Common myeloid progenitor, CD34-positive (primary cell): Measurements from ENCODE around the gene CFAP126.

Source experiments
- CTCF ChIA-PET: fragments of 350-600 bp; sonication (Branson Sonifier 250); formaldehyde crosslinking; loops from one replicate; lab custom pipeline; 2021; ENCODE audit warnings: antibody characterized with exemption; lab: Charles Lee
- POLR2A ChIA-PET: fragments of 350-600 bp; sonication (Branson Sonifier 250); formaldehyde crosslinking; loops from one replicate; lab custom pipeline; 2021; ENCODE audit warnings: antibody characterized with exemption; lab: Charles Lee
- DNase-seq, 3 donors: peaks; one replicate each; pipeline versions ENCODE4 v3.0.0 to v3.0.0-alpha.2; 2013
- H3K27ac ChIP-seq, 2 experiments: 1 replicate in 1 of 2; 2 replicates in 1 of 2; pipeline ENCODE4 v1.7.0; 2013; ENCODE audit warnings: inconsistent platforms in 2 of 2, low read length in 2 of 2, mild to moderate bottlenecking in 2 of 2, low read depth in 1 of 2, moderate library complexity in 1 of 2; ENCODE audit not compliant: severe bottlenecking in 2 of 2, insufficient read depth in 1 of 2, poor library complexity in 1 of 2
- H3K27me3 ChIP-seq, 5 experiments: replicated peaks in 2 of 5; 1 replicate in 3 of 5; 2 replicates in 2 of 5; pipeline versions ENCODE4 v1.6.1 to v1.7.0; 2013; ENCODE audit warnings: low read length in 4 of 5, mild to moderate bottlenecking in 2 of 5, moderate library complexity in 2 of 5, inconsistent platforms in 1 of 5; ENCODE audit not compliant: insufficient read depth in 5 of 5, control insufficient read depth in 4 of 5
- H3K36me3 ChIP-seq, 4 experiments: 1 replicate in 2 of 4; 2 replicates in 2 of 4; pipeline versions ENCODE4 v1.6.1 to v1.7.0; 2013; ENCODE audit warnings: low read length in 3 of 4, control low read depth in 1 of 4, mild to moderate bottlenecking in 1 of 4; ENCODE audit not compliant: control insufficient read depth in 4 of 4, insufficient read depth in 4 of 4
- H3K4me1 ChIP-seq, 4 experiments: 1 replicate in 3 of 4; 2 replicates in 1 of 4; pipeline versions ENCODE4 v1.6.1 to v1.7.1; 2013; ENCODE audit warnings: low read length in 3 of 4, mild to moderate bottlenecking in 3 of 4, control low read depth in 1 of 4, inconsistent platforms in 1 of 4, moderate library complexity in 1 of 4; ENCODE audit not compliant: control insufficient read depth in 4 of 4, insufficient read depth in 4 of 4; ENCODE audit errors: control extremely low read depth in 1 of 4
- H3K4me3 ChIP-seq, 7 experiments: 1 replicate in 4 of 7; 2 replicates in 3 of 7; pipeline versions ENCODE4 v1.5.1 to v1.7.0; 2013; ENCODE audit warnings: mild to moderate bottlenecking in 7 of 7, low read length in 6 of 7, moderate library complexity in 6 of 7, inconsistent platforms in 2 of 7, low read depth in 2 of 7, control low read depth in 1 of 7; ENCODE audit not compliant: insufficient read depth in 4 of 7, control insufficient read depth in 1 of 7; ENCODE audit errors: extremely low read depth in 1 of 7
- H3K9me3 ChIP-seq, 5 experiments: 1 replicate in 4 of 5; 2 replicates in 1 of 5; pipeline versions ENCODE4 v1.6.1 to v1.7.1; 2013; ENCODE audit warnings: low read length in 4 of 5, mild to moderate bottlenecking in 2 of 5, inconsistent platforms in 1 of 5, low read depth in 1 of 5, moderate library complexity in 1 of 5; ENCODE audit not compliant: control insufficient read depth in 4 of 5, insufficient read depth in 2 of 5; ENCODE audit errors: control extremely low read depth in 1 of 5
- WGBS: methylation state at CpG from one replicate; pipeline ENCODE4 v1.1.5; 2013; ENCODE audit not compliant: insufficient coverage; 5-methylcytosine and 5-hydroxymethylcytosine counted together

The CFAP126 gene

DNA sequence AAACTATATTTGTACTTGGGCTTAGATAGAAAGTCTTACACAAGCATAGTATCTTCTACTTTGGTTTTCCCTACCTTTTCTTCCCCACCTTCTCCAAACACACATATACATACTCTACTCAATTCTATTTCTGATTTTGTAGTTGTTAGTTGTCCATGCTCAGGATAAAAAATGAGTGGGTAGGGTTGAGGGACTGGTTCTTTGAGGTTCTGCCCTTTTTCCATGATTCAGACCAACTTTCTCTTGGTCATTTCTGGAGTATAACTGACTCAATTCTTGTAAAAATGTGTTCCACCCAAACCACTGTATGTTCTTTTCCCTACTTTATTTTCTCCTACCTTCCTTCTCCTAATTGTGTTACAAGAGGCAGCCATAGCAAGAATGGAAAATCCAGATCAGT, 3.3 kb downstream of the CFAP126 start:
- H3K4me1 ChIP-seq, result peaks cover 1 to 15% (median 8%) of the 10 kb centered on the region in 4 experiments
- no peak overlapping the region for H3K27ac ChIP-seq
- ChIA-PET CTCF (no interaction called here), POLR2A (no interaction called here)
- H3K4me3 ChIP-seq, result no peak overlapping the region
- no peaks in the 10 kb centered on the region for H3K9me3 ChIP-seq
- no peak for DNase-seq
- no peaks in the 10 kb centered on the region for H3K27me3 ChIP-seq
- peaks cover 0 to 31% (median 12%) of the 10 kb centered on the region in 4 experiments for H3K36me3 ChIP-seq

DNA sequence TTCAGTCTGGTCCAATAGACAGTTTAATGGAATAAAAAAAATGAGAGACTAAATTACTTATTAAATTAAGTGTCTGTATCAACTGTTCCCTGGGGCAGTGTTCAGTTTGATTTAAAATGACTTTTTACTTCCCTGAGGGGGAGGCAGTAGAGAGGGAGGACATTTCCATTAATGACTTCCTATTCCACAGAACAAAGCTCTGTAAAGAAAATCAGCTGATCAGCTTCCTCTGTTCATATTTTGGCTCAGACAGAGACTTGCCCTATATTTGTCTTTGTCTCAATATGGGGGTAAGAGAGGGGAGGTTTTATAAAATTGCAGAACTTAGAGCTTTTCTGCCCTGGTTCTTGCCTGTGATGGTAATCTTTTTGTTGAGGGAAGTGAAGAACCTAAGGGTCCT, 8.4 kb downstream of the CFAP126 start:
- POLR2A ChIA-PET, result no interaction called here
- H3K4me1 ChIP-seq, result peaks cover 0 to 13% (median 10%) of the 10 kb centered on the region in 4 experiments

GRCh38 chr1:161357073-161357472, 10.6 kb downstream of the CFAP126 start:
- H3K9me3 ChIP-seq, result no peaks in the 10 kb centered on the region
- H3K36me3 ChIP-seq, result peaks cover 4 to 17% (median 6%) of the 10 kb centered on the region in 4 experiments
- no peak overlapping the region for H3K27ac ChIP-seq
- WGBS, result 100% methylated on average over 6 of the region's 8 CpGs
- CTCF ChIA-PET, result interaction anchor here (0.5 to 1.2 kb wide), 4 partner anchors 10 to 383 kb away, joined by 3 to 4 read pairs (median 3); partner anchors contain the start of gene CFAP126
- H3K27me3 ChIP-seq, result no peaks in the 10 kb centered on the region
- H3K4me1 ChIP-seq, result peaks cover 0 to 14% (median 10%) of the 10 kb centered on the region in 4 experiments
- no peak overlapping the region for H3K4me3 ChIP-seq
- no peak for DNase-seq
- POLR2A ChIA-PET, result no interaction called here

More for the DNA sequence above, 8.4 kb downstream of the CFAP126 start:
- peak overlapping the region in 1 of 2 experiments; percentile 43 for H3K27ac ChIP-seq
- no peak overlapping the region for H3K4me3 ChIP-seq
- CTCF ChIA-PET, result interaction anchor here (0.8 to 1.8 kb wide), 3 partner anchors 8 to 151 kb away, joined by 3 to 7 read pairs (median 7); partner anchors contain the start of gene CFAP126
- H3K36me3 ChIP-seq, result peaks cover 0 to 23% (median 13%) of the 10 kb centered on the region in 4 experiments
- H3K9me3 ChIP-seq, result no peaks in the 10 kb centered on the region
- no peaks in the 10 kb centered on the region for H3K27me3 ChIP-seq
- peak; percentile 34 to 75 (median 55) for DNase-seq

GRCh38 chr1:161351482-161351881, 16.2 kb downstream of the CFAP126 start:
- H3K4me1 ChIP-seq, result peaks cover 0 to 14% (median 0%) of the 10 kb centered on the region in 4 experiments
- DNase-seq, result peak in 2 of 3 donors; percentile 52
- ChIA-PET POLR2A (no interaction called here), CTCF (interaction anchor here (1.1 kb wide), 1 partner anchor 29 kb away, joined by 3 read pairs; no protein-coding TSS in a partner anchor)
- H3K4me3 ChIP-seq, result no peak overlapping the region
- peaks cover 3 to 17% (median 5%) of the 10 kb centered on the region in 4 experiments for H3K36me3 ChIP-seq
- H3K27ac ChIP-seq, result no peak overlapping the region
- no peaks in the 10 kb centered on the region for H3K9me3 ChIP-seq
- WGBS, result no CpG with 5 or more reads among the region's 1 CpG
- no peaks in the 10 kb centered on the region for H3K27me3 ChIP-seq

DNA sequence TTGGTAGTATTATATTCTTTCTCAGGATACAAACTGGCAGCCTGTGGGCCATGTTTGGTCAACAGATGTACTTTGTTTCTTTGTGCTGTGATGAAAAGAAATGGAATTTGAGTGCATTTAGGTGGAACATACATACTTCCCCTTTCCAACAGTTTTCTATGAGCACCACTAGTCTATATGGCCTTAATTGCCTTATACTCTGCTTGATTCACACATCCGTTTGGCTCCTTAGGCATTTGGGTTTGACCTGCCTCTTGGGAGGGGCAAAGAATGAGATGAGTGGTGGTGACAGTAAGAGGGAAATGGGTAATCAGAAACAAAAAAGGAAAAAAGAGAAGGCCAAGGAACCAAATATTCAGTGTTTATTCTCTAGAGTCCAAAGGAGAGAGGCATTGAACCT, 17.0 kb downstream of the CFAP126 start:
- Histone ChIP-seq H3K9me3 (no peaks in the 10 kb centered on the region), H3K4me3 (no peak overlapping the region), H3K36me3 (peaks cover 3 to 17% (median 5%) of the 10 kb centered on the region in 4 experiments), H3K27ac (no peak overlapping the region), H3K4me1 (peaks cover 0 to 14% (median 0%) of the 10 kb centered on the region in 4 experiments), H3K27me3 (no peaks in the 10 kb centered on the region)
- DNase-seq, result peak in 2 of 3 donors; percentile 6 to 10
- WGBS, result 100% methylated on average over 1 of the region's 1 CpG
- POLR2A ChIA-PET, result no interaction called here
- CTCF ChIA-PET, result interaction anchor here (0.7 kb wide), 1 partner anchor 123 kb away, joined by 3 read pairs; no protein-coding TSS in a partner anchor

- POLR2A ChIA-PET, result no interaction called here
- no peaks in the 10 kb centered on the region for H3K4me1 ChIP-seq
- H3K36me3 ChIP-seq, result peaks cover 4 to 34% (median 27%) of the 10 kb centered on the region in 4 experiments
- H3K27ac ChIP-seq, result no peak overlapping the region
- no peak for DNase-seq
- WGBS, result 100% methylated on average over 5 of the region's 5 CpGs
- no peaks in the 10 kb centered on the region for H3K9me3 ChIP-seq
- H3K4me3 ChIP-seq, result no peak overlapping the region
- H3K27me3 ChIP-seq, result no peaks in the 10 kb centered on the region
- CTCF ChIA-PET, result interaction anchor here (0.8 to 1.0 kb wide), 2 partner anchors 28 to 115 kb away, joined by 3 to 4 read pairs; no protein-coding TSS in a partner anchor
Measured at GRCh38 chr1:161342821-161343220, 24.9 kb downstream of the CFAP126 start.

GRCh38 chr1:161342177-161342576, 25.5 kb downstream of the CFAP126 start:
- Histone ChIP-seq H3K27me3 (no peaks in the 10 kb centered on the region), H3K36me3 (peaks cover 4 to 38% (median 26%) of the 10 kb centered on the region in 4 experiments), H3K27ac (no peak overlapping the region), H3K9me3 (no peaks in the 10 kb centered on the region), H3K4me1 (no peaks in the 10 kb centered on the region), H3K4me3 (no peak overlapping the region)
- no peak for DNase-seq
- ChIA-PET POLR2A (no interaction called here), CTCF (interaction anchor here (0.8 to 1.3 kb wide), 4 partner anchors 10 to 114 kb away, joined by 3 to 4 read pairs (median 3); no protein-coding TSS in a partner anchor)
- WGBS, result 100% methylated on average over 1 of the region's 2 CpGs
